ENCODE measurements around the gene MAP3K21. TPM values are rescaled to one million over a fixed set of nuclear protein-coding genes. Genes with fewer than 3 reads are reported as not detected.

The MAP3K21 gene
- total and polyA plus RNA-seq, 3 donors from 2014 or later: 17.2 to 111 (median 80.2) TPM

DNA sequence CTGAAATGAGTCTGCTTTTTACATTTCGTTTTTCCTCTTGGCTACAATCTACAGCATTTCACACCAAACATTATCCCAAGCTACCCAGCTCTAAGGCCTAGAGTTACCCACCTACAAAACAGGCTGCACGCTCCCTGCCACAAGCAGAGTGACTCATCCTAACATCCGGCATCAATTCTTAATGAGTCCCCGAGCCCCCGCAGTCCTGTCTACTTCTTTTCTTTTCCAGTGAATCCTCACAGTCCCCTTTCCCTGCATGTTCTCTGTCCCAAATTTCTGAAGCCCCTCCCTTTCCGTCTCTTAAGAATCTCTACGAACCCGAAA is 32.6 kb upstream of the MAP3K21 start:
- Histone ChIP-seq H3K36me3 (ENCODE audit: low read depth, missing control alignments) (no peaks in the 10 kb centered on the region), H3K9me3 (no peaks in the 10 kb centered on the region), H3K4me1 (no peaks in the 10 kb centered on the region), H3K4me3 (peak overlapping the region; percentile 51 to 63), H3K27me3 (no peaks in the 10 kb centered on the region), H3K27ac (peak overlapping the region in 1 of 2 donors; percentile 33)
- peak; percentile 32 for DNase-seq
- TF ChIP-seq POLR2A (IDR thresholded peaks at IDR 0.05) (no peak), CTCF (IDR thresholded peaks at IDR 0.05) (no peak)
- WGBS, 2 donors: 7 to 8% methylated on average over 8 of the region's 8 CpGs
- intact Hi-C loops (cut with DNase I; ENCODE audit: low total_unique reads): no loop called here

GRCh38 chr1:233295237-233295974 is 32.1 kb upstream of the MAP3K21 start, which contains the start of gene PCNX2:
PCNX2 (minus strand) TSS chr1:233295725; CDS start chr1:233295478, 247 bp downstream.
- WGBS, 2 donors: 0 to 2% methylated on average over 23 to 35 of the region's 54 CpGs
- TF ChIP-seq POLR2A (IDR thresholded peaks at IDR 0.05): no peak
- no peak for TF ChIP-seq CTCF (IDR thresholded peaks at IDR 0.05)
- Histone ChIP-seq H3K36me3 (ENCODE audit: low read depth, missing control alignments) (no peaks in the 10 kb centered on the region), H3K27ac (peak within 1 kb of the TSS in 1 of 2 donors; percentile 33), H3K4me1 (no peaks in the 10 kb centered on the region), H3K9me3 (no peaks in the 10 kb centered on the region), H3K4me3 (peak within 1 kb of the TSS; percentile 51 to 63), H3K27me3 (no peaks in the 10 kb centered on the region)
- intact Hi-C loops (cut with DNase I; ENCODE audit: low total_unique reads): no loop called here
- peak; percentile 81 for DNase-seq

DNA sequence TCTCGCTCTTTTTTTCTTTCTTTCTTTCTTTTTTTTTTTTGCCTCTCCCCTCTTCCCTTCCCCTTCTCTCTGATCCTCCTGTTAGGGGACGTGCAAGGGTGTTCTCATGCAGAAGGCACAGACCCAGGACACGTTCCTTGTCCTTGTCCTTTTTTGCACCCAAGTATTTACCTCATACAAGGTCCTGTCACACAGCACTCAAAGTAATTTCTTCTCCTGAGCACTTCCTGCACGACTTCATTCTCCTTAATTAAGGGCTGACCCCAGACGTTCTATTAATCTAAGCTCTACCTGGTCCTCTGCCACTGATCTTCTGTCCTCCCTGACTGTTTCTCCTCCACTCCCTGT is 31.6 kb upstream of the MAP3K21 start:
- H3K4me1 ChIP-seq: no peaks in the 10 kb centered on the region

DNA sequence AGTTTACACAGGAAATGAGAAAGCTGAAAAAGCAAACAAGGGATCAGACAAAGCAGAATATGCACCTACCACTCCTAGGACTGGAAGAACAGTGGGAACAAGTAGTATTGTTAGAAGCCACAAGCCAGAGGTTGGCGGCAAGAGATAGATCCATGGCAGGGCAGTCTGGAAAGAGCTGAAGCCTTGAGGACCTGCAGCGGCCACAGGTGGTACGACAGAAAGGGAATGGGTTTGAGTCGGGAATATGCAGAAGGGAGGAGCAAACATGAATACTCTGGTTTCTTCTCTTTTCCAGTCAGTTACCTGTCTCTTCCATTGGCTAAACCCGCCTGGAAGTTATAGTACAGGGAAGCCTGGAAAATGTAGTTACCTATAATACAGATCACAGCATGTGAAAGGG is 28.1 kb upstream of the MAP3K21 start:
- Histone ChIP-seq H3K4me1 (no peaks in the 10 kb centered on the region), H3K36me3 (ENCODE audit: low read depth, missing control alignments) (no peaks in the 10 kb centered on the region), H3K4me3 (no peak overlapping the region), H3K27ac (no peak overlapping the region), H3K9me3 (no peaks in the 10 kb centered on the region), H3K27me3 (no peaks in the 10 kb centered on the region)
- DNase-seq: no peak
- TF ChIP-seq CTCF (IDR thresholded peaks at IDR 0.05) (no peak), POLR2A (IDR thresholded peaks at IDR 0.05) (no peak)
- 83 to 86% methylated on average over 5 of the region's 5 CpGs for WGBS, 2 donors
- intact Hi-C loops (cut with DNase I; ENCODE audit: low total_unique reads): no loop called here

More for the DNA sequence above, 31.6 kb upstream of the MAP3K21 start:
- Histone ChIP-seq H3K9me3 (no peaks in the 10 kb centered on the region), H3K27ac (no peak overlapping the region), H3K4me3 (peak overlapping the region; percentile 51 to 63), H3K27me3 (no peaks in the 10 kb centered on the region), H3K36me3 (ENCODE audit: low read depth, missing control alignments) (no peaks in the 10 kb centered on the region)
- no peak for DNase-seq
- intact Hi-C loops (cut with DNase I; ENCODE audit: low total_unique reads): no loop called here
- no peak for TF ChIP-seq POLR2A (IDR thresholded peaks at IDR 0.05)
- TF ChIP-seq CTCF (IDR thresholded peaks at IDR 0.05): no peak
- 0 to 1% methylated on average over 5 of the region's 5 CpGs for WGBS, 2 donors

DNA sequence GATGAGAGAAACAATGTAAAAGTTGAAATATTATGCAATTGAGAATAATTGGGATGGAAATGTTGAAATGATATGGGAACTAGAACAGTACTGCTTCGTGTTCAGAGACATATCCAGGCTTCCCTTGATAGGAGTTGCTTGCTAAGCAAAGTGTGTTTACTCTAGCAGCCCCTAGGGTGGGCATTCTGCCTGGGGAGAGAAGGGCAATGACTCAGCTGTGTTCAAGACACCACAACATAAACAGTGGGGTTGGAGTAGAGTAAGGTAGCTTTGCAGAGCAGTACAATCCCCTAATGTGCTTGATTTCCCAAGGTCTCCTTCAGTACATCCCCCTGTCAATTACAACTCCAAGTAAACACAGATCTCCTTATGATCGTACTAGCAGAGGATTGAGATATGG is 27.2 kb upstream of the MAP3K21 start:
- Histone ChIP-seq H3K9me3 (no peaks in the 10 kb centered on the region), H3K27me3 (no peaks in the 10 kb centered on the region), H3K27ac (no peak overlapping the region), H3K36me3 (ENCODE audit: low read depth, missing control alignments) (no peaks in the 10 kb centered on the region), H3K4me3 (no peak overlapping the region), H3K4me1 (no peaks in the 10 kb centered on the region)
- no peak for TF ChIP-seq POLR2A (IDR thresholded peaks at IDR 0.05)
- TF ChIP-seq CTCF (IDR thresholded peaks at IDR 0.05): no peak
- no peak for DNase-seq
- WGBS, 2 donors: 82 to 91% methylated on average over 2 of the region's 2 CpGs
- intact Hi-C loops (cut with DNase I; ENCODE audit: low total_unique reads): no loop called here

Measured in testis (tissue), 3 donors.